HepG2 (cell line): ENCODE data around the gene MYO16. TPM values are rescaled to one million over a fixed set of nuclear protein-coding genes. Genes with fewer than 3 reads are reported as not detected.

Experiments
- ATAC-seq: fragments of 200-7000 bp; cut with Tn5 transposase; 3 replicates; pipeline ENCODE4 v1.9.1; 2020; ENCODE audit warnings: mild to moderate bottlenecking, moderate library complexity
- BruUV-seq: library from RNA; stranded (reverse); fragments of 400-500 nt; replicated peaks from 2 replicates; lab custom pipeline; 2021; lab: Mats Ljungman, UMichigan
- CTCF ChIA-PET: fragments of 300-600 bp; formaldehyde crosslinking; extraction: SDS; loops from one replicate; lab custom pipeline; 2021; ENCODE audit warnings: low total read pairs, inconsistent platforms, low intra/inter-chr PET ratio; lab: Yijun Ruan, JAX
- POLR2A ChIA-PET: fragments of 350-600 bp; sonication (Branson Sonifier 250); formaldehyde crosslinking; loops from one replicate; lab custom pipeline; 2020; ENCODE audit warnings: antibody characterized with exemption, inconsistent platforms; lab: Yijun Ruan, JAX
- DNase-seq: peaks from one replicate; pipeline ENCODE4 v3.0.0-alpha.2; 2015; ENCODE audit warnings: low spot score
- FAIRE-seq: peaks from 3 replicates; lab custom pipeline; 2011; peaks lifted over from hg19 to GRCh38; lab: Jason Lieb, UNC
- H2AFZ ChIP-seq: one replicate; pipeline ENCODE4 v1.6.1; 2011; ENCODE audit warnings: low read length, inconsistent platforms
- H3K27ac ChIP-seq: fragments of 300-600 bp; 3 replicates; pipeline ENCODE4 v1.8.0; 2011; ENCODE audit warnings: mixed run types, mild to moderate bottlenecking, mixed read lengths, low read length, inconsistent platforms; ENCODE audit not compliant: insufficient read depth; ENCODE audit errors: extremely low read length
- H3K27me3 ChIP-seq, 2 experiments: fragments of 200-600 bp in 1 of 2; 2 replicates in 1 of 2; 3 replicates in 1 of 2; pipeline versions ENCODE4 v1.6.0 to v1.8.0; 2011; ENCODE audit warnings: low read length in 2 of 2, mild to moderate bottlenecking in 2 of 2, moderate library complexity in 2 of 2, inconsistent platforms in 1 of 2; ENCODE audit not compliant: insufficient read depth in 2 of 2, control insufficient read depth in 1 of 2
- H3K36me3 ChIP-seq, 2 experiments: fragments of 200-600 bp in 1 of 2; replicated peaks in 1 of 2; 2 replicates in 1 of 2; 3 replicates in 1 of 2; pipeline versions ENCODE4 v1.5.1 to v1.8.0; 2011; ENCODE audit warnings: low read length in 2 of 2, inconsistent platforms in 1 of 2; ENCODE audit not compliant: insufficient read depth in 2 of 2, control insufficient read depth in 1 of 2
- H3K4me1 ChIP-seq: 2 replicates; pipeline ENCODE4 v1.5.1; 2012; ENCODE audit warnings: low read length, inconsistent platforms; ENCODE audit not compliant: insufficient read depth
- H3K4me2 ChIP-seq: 2 replicates; pipeline ENCODE4 v1.6.0; 2011; ENCODE audit warnings: low read depth, low read length, inconsistent platforms
- H3K4me3 ChIP-seq, 3 experiments: fragments of 200-600 bp in 1 of 3; sonication (generic), shearing (Covaris generic) in 1 of 3; replicated peaks in 1 of 3; 2 replicates each; pipeline ENCODE4 v1.5.1; 2011 to 2016; ENCODE audit warnings: low read length in 3 of 3, inconsistent platforms in 2 of 3, low read depth in 2 of 3, mild to moderate bottlenecking in 2 of 3, control low read depth in 1 of 3, mixed read lengths in 1 of 3; ENCODE audit not compliant: insufficient read depth in 1 of 3
- H3K79me2 ChIP-seq: one replicate; pipeline ENCODE4 v1.6.1; 2011; ENCODE audit warnings: low read length, inconsistent platforms; ENCODE audit not compliant: insufficient read depth
- H3K9ac ChIP-seq: 2 replicates; pipeline ENCODE4 v1.6.0; 2011; ENCODE audit warnings: mild to moderate bottlenecking, low read depth, low read length, inconsistent platforms; ENCODE audit not compliant: insufficient read depth
- H3K9me3 ChIP-seq: 2 replicates; pipeline ENCODE4 v1.5.1; 2012; ENCODE audit warnings: mild to moderate bottlenecking, low read length
- H4K20me1 ChIP-seq: 2 replicates; pipeline ENCODE4 v1.6.0; 2011; ENCODE audit warnings: inconsistent platforms, mild to moderate bottlenecking, low read length, moderate library complexity; ENCODE audit not compliant: insufficient read depth
- SNAI1 ChIP-seq: sonication (generic); formaldehyde crosslinking; IDR thresholded peaks from 2 replicates; pipeline ENCODE4 v1.5.0; 2020; ENCODE audit warnings: mild to moderate bottlenecking, missing genetic modification reagents, borderline replicate concordance
- TOPORS ChIP-seq: sonication (generic); formaldehyde crosslinking; IDR thresholded peaks from 2 replicates; pipeline ENCODE4 v1.8.0; 2023; ENCODE audit warnings: mild to moderate bottlenecking, missing genetic modification reagents
- USF2 ChIP-seq, 2 experiments: sonication (generic) in 1 of 2; formaldehyde crosslinking in 1 of 2; IDR thresholded peaks; 2 replicates each; pipeline versions ENCODE4 v1.5.1 to v1.6.1; 2011 to 2020; ENCODE audit warnings: borderline replicate concordance in 1 of 2, low read depth in 1 of 2, low read length in 1 of 2, mild to moderate bottlenecking in 1 of 2, missing genetic modification reagents in 1 of 2, moderate library complexity in 1 of 2
- XRCC5 ChIP-seq: fragments of 200-400 bp; formaldehyde crosslinking; optimal IDR thresholded peaks from 2 replicates; pipeline ENCODE3; 2017; ENCODE audit warnings: mild to moderate bottlenecking, low read length
- ZFP82 ChIP-seq: sonication (generic); formaldehyde crosslinking; IDR thresholded peaks from 2 replicates; pipeline ENCODE4 v1.5.1; 2020; ENCODE audit warnings: mild to moderate bottlenecking, missing genetic modification reagents, borderline replicate concordance
- ZFY ChIP-seq: sonication (generic); formaldehyde crosslinking; IDR thresholded peaks from 2 replicates; pipeline ENCODE4 v1.4.0; 2020; ENCODE audit warnings: missing genetic modification reagents
- ZNF142 ChIP-seq: sonication (generic); formaldehyde crosslinking; IDR thresholded peaks from 2 replicates; pipeline ENCODE4 v1.4.0; 2020; ENCODE audit warnings: missing genetic modification reagents
- ZNF564 ChIP-seq: sonication (generic); formaldehyde crosslinking; IDR thresholded peaks from 2 replicates; pipeline ENCODE4 v1.8.1; 2023; ENCODE audit warnings: mild to moderate bottlenecking, missing genetic modification reagents
- WGBS: methylation state at CpG from one replicate; pipeline ENCODE4 v1.1.6; 2017; ENCODE audit warnings: low lambda C conversion rate; 5-methylcytosine and 5-hydroxymethylcytosine counted together
- in situ Hi-C: cut with HindIII; loops from 2 replicates; pipeline ENCODE4 v1.10.0; 2017; ENCODE audit warnings: low pct_unique_long_range_greater_than_20kb; ENCODE audit not compliant: extremely low pct_ligation_motif_present
- intact Hi-C: fragments of 100-400 bp; cut with micrococcal nuclease; formaldehyde crosslinking; loops from one replicate; pipeline ENCODE4 v1.10.0; 2022; ENCODE audit not compliant: unreplicated experiment
- polyA plus RNA-seq, 8 experiments: library from polyadenylated mRNA; depleted of rRNA in 3 of 8; stranded (reverse) in 7 of 8; unstranded in 1 of 8; fragments of >200 nt; fragmentation: Illumina TruSeq in 4 of 8; extraction: Trizol in 4 of 8; gene quantifications; 2 replicates each; pipeline versions ENCODE4 v1.2.1 to v1.2.3, GENCODE V29; 2011 to 2016; ENCODE audit warnings: low read depth in 4 of 8, missing spikeins in 1 of 8, mixed read lengths in 1 of 8; ENCODE audit not compliant: insufficient read depth in 1 of 8
- total RNA-seq, 5 experiments: library from RNA; depleted of rRNA; stranded (reverse); fragments of >200 nt; fragmentation: Illumina TruSeq; extraction: Trizol; gene quantifications; 2 replicates each; pipeline ENCODE4 v1.2.3, GENCODE V29; 2016; ENCODE audit warnings: low read depth in 1 of 5

The MYO16 gene
- total and polyA plus RNA-seq, 2 of the 13 experiments (the other 11 are each of a cell fraction or from before 2014, with no cell fraction given), result not detected

GRCh38 chr13:108940121-108940520 is 310.7 kb downstream of the MYO16 start:
- ChIA-PET POLR2A (no interaction called here), CTCF (no interaction called here)
- H3K4me1 ChIP-seq, result no peaks in the 10 kb centered on the region

GRCh38 chr13:108943842-108944241 is 314.4 kb downstream of the MYO16 start:
- intact Hi-C loops (no loop called here), in situ Hi-C loops (no loop called here)
- H3K4me1 ChIP-seq, result no peaks in the 10 kb centered on the region; the same call in 1 of the 2 replicates
- H3K27ac ChIP-seq, result no peak overlapping the region
- H2AFZ ChIP-seq, result no peak overlapping the region
- H3K4me2 ChIP-seq, result no peak overlapping the region
- TF ChIP-seq ZNF564 (CRISPR knock-in tag) (no peak), XRCC5 (no peak), ZFY (no peak), ZNF142 (CRISPR knock-in tag) (no peak), TOPORS (CRISPR knock-in tag) (no peak)
- POLR2A ChIA-PET, result no interaction called here
- no peak overlapping the region for H3K9ac ChIP-seq
- H3K9me3 ChIP-seq, result no peaks in the 10 kb centered on the region
- H3K27me3 ChIP-seq, result no peaks in the 10 kb centered on the region
- CTCF ChIA-PET, result no interaction called here
- BruUV-seq, result no TSS peak
- H4K20me1 ChIP-seq, result no peaks in the 10 kb centered on the region
- FAIRE-seq (no peak), ATAC-seq (no peak), DNase-seq (no peak)
- WGBS, result 87% methylated on average over 7 of the region's 7 CpGs
- H3K36me3 ChIP-seq, result no peaks in the 10 kb centered on the region
- no peaks in the 10 kb centered on the region for H3K79me2 ChIP-seq
- H3K4me3 ChIP-seq, result no peak overlapping the region

More at GRCh38 chr13:108940121-108940520, 310.7 kb downstream of the MYO16 start:
- intact Hi-C loops (no loop called here), in situ Hi-C loops (no loop called here)
- 35% methylated on average over 2 of the region's 2 CpGs for WGBS
- Histone ChIP-seq H3K9ac (no peak overlapping the region), H4K20me1 (no peaks in the 10 kb centered on the region), H3K27ac (no peak overlapping the region), H3K4me2 (no peak overlapping the region), H3K9me3 (no peaks in the 10 kb centered on the region), H3K27me3 (no peaks in the 10 kb centered on the region), H3K4me3 (no peak overlapping the region), H3K36me3 (no peaks in the 10 kb centered on the region), H3K79me2 (no peaks in the 10 kb centered on the region), H2AFZ (no peak overlapping the region)
- no peak for ATAC-seq
- BruUV-seq, result no TSS peak
- TF ChIP-seq ZFP82 (no peak), SNAI1 (CRISPR knock-in tag) (no peak), USF2 (IDR thresholded peaks at IDR 0.05; ENCODE audit: low read depth, low read length) (no peak), USF2 (CRISPR knock-in tag; IDR thresholded peaks at IDR 0.05; ENCODE audit: borderline replicate concordance) (no peak)
- no peak for FAIRE-seq
- DNase-seq, result no peak
